ENCODE measurements around the gene UPK3A.
"Not testable (repeated sequence)": the region's sequence is repeated elsewhere in the genome, so short reads cannot be mapped to it uniquely, and the experiment has no call there.

Gene UPK3A

GRCh38 chr22:45257941-45258340, 26.8 kb upstream of the UPK3A start:
- DNase-seq (ENCODE audit: low spot score), result not testable (repeated sequence)

- no peak for DNase-seq (ENCODE audit: low spot score)
Observed at GRCh38 chr22:45259754-45260394, 24.9 kb upstream of the UPK3A start.

GRCh38 chr22:45260395-45260759, 24.4 kb upstream of the UPK3A start:
- not testable (repeated sequence) for DNase-seq (ENCODE audit: low spot score)

GRCh38 chr22:45261407-45262088, 23.2 kb upstream of the UPK3A start:
- no peak for DNase-seq (ENCODE audit: low spot score)

GRCh38 chr22:45262195-45262930, 22.4 kb upstream of the UPK3A start:
- no peak for DNase-seq (ENCODE audit: low spot score)

- DNase-seq (ENCODE audit: low spot score), result no peak
Observed at GRCh38 chr22:45262931-45263462, 21.8 kb upstream of the UPK3A start.

GRCh38 chr22:45263463-45264269, 21.1 kb upstream of the UPK3A start:
- peak; percentile 37 for DNase-seq (ENCODE audit: low spot score)

- no peak for DNase-seq (ENCODE audit: low spot score)
Observed at GRCh38 chr22:45265535-45265934, 19.2 kb upstream of the UPK3A start.

GRCh38 chr22:45268167-45268957, 16.4 kb upstream of the UPK3A start:
- DNase-seq (ENCODE audit: low spot score), result no peak

GRCh38 chr22:45268958-45269844, 15.5 kb upstream of the UPK3A start:
- peak; percentile 55 for DNase-seq (ENCODE audit: low spot score)

- no peak for DNase-seq (ENCODE audit: low spot score)
Observed at GRCh38 chr22:45270095-45271020, 14.4 kb upstream of the UPK3A start.

- no peak for DNase-seq (ENCODE audit: low spot score)
Observed at GRCh38 chr22:45271667-45272201, 13.0 kb upstream of the UPK3A start.

- DNase-seq (ENCODE audit: low spot score), result no peak
Observed at GRCh38 chr22:45272498-45272897, 12.3 kb upstream of the UPK3A start.

- no peak for DNase-seq (ENCODE audit: low spot score)
Observed at GRCh38 chr22:45273452-45274075, 11.2 kb upstream of the UPK3A start.

- DNase-seq (ENCODE audit: low spot score), result no peak
Observed at GRCh38 chr22:45276507-45277105, 8.1 kb upstream of the UPK3A start.

GRCh38 chr22:45277720-45278119, 7.0 kb upstream of the UPK3A start:
- not testable (repeated sequence) for DNase-seq (ENCODE audit: low spot score)

GRCh38 chr22:45278125-45278524, 6.6 kb upstream of the UPK3A start:
- no peak for DNase-seq (ENCODE audit: low spot score)

GRCh38 chr22:45280587-45280980, 4.2 kb upstream of the UPK3A start:
- DNase-seq (ENCODE audit: low spot score), result no peak

All from RKO (cell line).